HG03135 (cell line): ENCODE measurements around the gene RMND5A.
A peak's percentile ranks its signal among the peaks of the same experiment; 100 is the strongest.

Source experiments
- ATAC-seq: cut with Tn5 transposase; IDR thresholded peaks from one replicate; pipeline ENCODE4 v1.9.1; 2021; ENCODE audit warnings: mild to moderate bottlenecking, moderate library complexity; ENCODE audit not compliant: unreplicated experiment

The RMND5A gene

GRCh38 chr2:86790676-86791572 lies 70.8 kb downstream of the RMND5A start, which contains the start of gene CD8A:
Gene CD8A, minus strand, starts transcription at chr2:86790913. Its CDS starts 88 bp downstream, at chr2:86790825.
- ATAC-seq: no peak

- no peak for ATAC-seq
Observed at GRCh38 chr2:86791573-86791972, 71.5 kb downstream of the RMND5A start.

GRCh38 chr2:86793752-86794151 lies 73.7 kb downstream of the RMND5A start:
- no peak for ATAC-seq

GRCh38 chr2:86794861-86795260 lies 74.8 kb downstream of the RMND5A start:
- ATAC-seq: no peak

- no peak for ATAC-seq
Observed at GRCh38 chr2:86800856-86801567, 80.9 kb downstream of the RMND5A start.

GRCh38 chr2:86806059-86806857 lies 86.2 kb downstream of the RMND5A start:
- no peak for ATAC-seq

- ATAC-seq: no peak
Observed at GRCh38 chr2:86807133-86807467, 87.0 kb downstream of the RMND5A start.

GRCh38 chr2:86807468-86808275 lies 87.6 kb downstream of the RMND5A start:
- ATAC-seq: no peak

GRCh38 chr2:86808315-86809161 lies 88.4 kb downstream of the RMND5A start:
- ATAC-seq: peak; percentile 97

GRCh38 chr2:86809481-86810121 lies 89.5 kb downstream of the RMND5A start:
- ATAC-seq: no peak

- ATAC-seq: no peak
Observed at GRCh38 chr2:86815611-86816010, 95.5 kb downstream of the RMND5A start.

GRCh38 chr2:86818114-86818801 lies 98.2 kb downstream of the RMND5A start:
- no peak for ATAC-seq

GRCh38 chr2:86818957-86819356 lies 98.9 kb downstream of the RMND5A start:
- ATAC-seq: no peak

GRCh38 chr2:86821306-86821705 lies 101.2 kb downstream of the RMND5A start:
- no peak for ATAC-seq

GRCh38 chr2:86821842-86822241 lies 101.8 kb downstream of the RMND5A start:
- ATAC-seq: no peak

GRCh38 chr2:86822668-86823345 lies 102.7 kb downstream of the RMND5A start:
- no peak for ATAC-seq

- ATAC-seq: no peak
Observed at GRCh38 chr2:86825036-86825692, 105.1 kb downstream of the RMND5A start.
